HFFc6 (cell line): ENCODE measurements around the gene CUX1. TPM values are rescaled to one million over a fixed set of nuclear protein-coding genes. Genes with fewer than 3 reads are reported as not detected.

ENCODE experiments used
- DNase-seq: peaks from one replicate; pipeline ENCODE4 v3.0.0-alpha.2; 2018
- H3K27ac Mint-ChIP-seq: 2 replicates; pipeline ENCODE4 v1.8.0; 2020; ENCODE audit warnings: mild to moderate bottlenecking, mixed read lengths
- H3K27me3 Mint-ChIP-seq: 2 replicates; pipeline ENCODE4 v1.8.0; 2021; ENCODE audit warnings: mild to moderate bottlenecking, moderate library complexity, mixed read lengths; ENCODE audit not compliant: insufficient read depth
- H3K36me3 Mint-ChIP-seq: 2 replicates; pipeline ENCODE4 v1.8.0; 2021; ENCODE audit warnings: low read depth, mixed read lengths
- H3K4me1 Mint-ChIP-seq: 2 replicates; pipeline ENCODE4 v1.8.0; 2020; ENCODE audit warnings: low read depth, mixed read lengths
- H3K4me3 Mint-ChIP-seq: 2 replicates; pipeline ENCODE4 v1.8.0; 2020; ENCODE audit warnings: mild to moderate bottlenecking, moderate library complexity, mixed read lengths
- H3K9me3 Mint-ChIP-seq: 2 replicates; pipeline ENCODE4 v1.8.0; 2020; ENCODE audit warnings: mild to moderate bottlenecking, mixed read lengths
- total RNA-seq, 6 experiments: library from RNA; stranded (reverse); fragmentation: NEBNext Ultra II Directional; extraction: Animal tissue kit (Norgen Biotek cat#: 25700); gene quantifications; 2 replicates in 1 of 6; 3 replicates in 5 of 6; pipeline ENCODE4 v1.2.3, GENCODE V29; 2021
- TF ChIP-seq, protein P1 (sequence below): fragments of 200-600 bp; sonication (generic); IDR thresholded peaks from 2 replicates; pipeline ENCODE4 v1.5.0; 2021; ENCODE audit warnings: antibody characterized with exemption, mild to moderate bottlenecking

Gene CUX1
- total RNA-seq, 6 experiments from 2014 or later: 46.9 to 64.2 (median 51.6) TPM

- Mint-ChIP-seq H3K9me3 (no peaks in the 10 kb centered on the region), H3K4me1 (no peaks in the 10 kb centered on the region), H3K27ac (no peak overlapping the region), H3K27me3 (no peaks in the 10 kb centered on the region; the same call in 1 of the 2 replicates), H3K4me3 (no peak overlapping the region), H3K36me3 (peaks cover 10% of the 10 kb centered on the region)
- DNase-seq: no peak
- TF ChIP-seq, protein P1, sequence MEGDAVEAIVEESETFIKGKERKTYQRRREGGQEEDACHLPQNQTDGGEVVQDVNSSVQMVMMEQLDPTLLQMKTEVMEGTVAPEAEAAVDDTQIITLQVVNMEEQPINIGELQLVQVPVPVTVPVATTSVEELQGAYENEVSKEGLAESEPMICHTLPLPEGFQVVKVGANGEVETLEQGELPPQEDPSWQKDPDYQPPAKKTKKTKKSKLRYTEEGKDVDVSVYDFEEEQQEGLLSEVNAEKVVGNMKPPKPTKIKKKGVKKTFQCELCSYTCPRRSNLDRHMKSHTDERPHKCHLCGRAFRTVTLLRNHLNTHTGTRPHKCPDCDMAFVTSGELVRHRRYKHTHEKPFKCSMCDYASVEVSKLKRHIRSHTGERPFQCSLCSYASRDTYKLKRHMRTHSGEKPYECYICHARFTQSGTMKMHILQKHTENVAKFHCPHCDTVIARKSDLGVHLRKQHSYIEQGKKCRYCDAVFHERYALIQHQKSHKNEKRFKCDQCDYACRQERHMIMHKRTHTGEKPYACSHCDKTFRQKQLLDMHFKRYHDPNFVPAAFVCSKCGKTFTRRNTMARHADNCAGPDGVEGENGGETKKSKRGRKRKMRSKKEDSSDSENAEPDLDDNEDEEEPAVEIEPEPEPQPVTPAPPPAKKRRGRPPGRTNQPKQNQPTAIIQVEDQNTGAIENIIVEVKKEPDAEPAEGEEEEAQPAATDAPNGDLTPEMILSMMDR: no peak
Observed at GRCh38 chr7:102165136-102165535, 347.7 kb downstream of the CUX1 start.

GRCh38 chr7:102167254-102167653, 349.8 kb downstream of the CUX1 start:
- TF ChIP-seq, protein P1: no peak
- H3K36me3 Mint-ChIP-seq: peaks cover 5% of the 10 kb centered on the region; the same call in 1 of the 2 replicates
- no peaks in the 10 kb centered on the region for H3K4me1 Mint-ChIP-seq
- DNase-seq: no peak
- H3K4me3 Mint-ChIP-seq: no peak overlapping the region
- H3K9me3 Mint-ChIP-seq: no peaks in the 10 kb centered on the region
- H3K27ac Mint-ChIP-seq: no peak overlapping the region
- H3K27me3 Mint-ChIP-seq: no peaks in the 10 kb centered on the region; the same call in 1 of the 2 replicates

GRCh38 chr7:102169651-102170392, 352.4 kb downstream of the CUX1 start:
- TF ChIP-seq, protein P1: no peak

GRCh38 chr7:102170393-102170970, 353.1 kb downstream of the CUX1 start:
- Mint-ChIP-seq H3K9me3 (no peaks in the 10 kb centered on the region), H3K27me3 (no peaks in the 10 kb centered on the region; the same call in none of the 2 replicates), H3K4me3 (no peak overlapping the region), H3K27ac (no peak overlapping the region), H3K36me3 (peaks cover 9% of the 10 kb centered on the region), H3K4me1 (no peaks in the 10 kb centered on the region)
- no peak for DNase-seq
- TF ChIP-seq, protein P1: no peak

More at GRCh38 chr7:102169651-102170392, 352.4 kb downstream of the CUX1 start:
- no peak for DNase-seq
- H3K4me3 Mint-ChIP-seq: no peak overlapping the region
- H3K27me3 Mint-ChIP-seq: no peaks in the 10 kb centered on the region; the same call in none of the 2 replicates
- no peaks in the 10 kb centered on the region for H3K4me1 Mint-ChIP-seq
- no peak overlapping the region for H3K27ac Mint-ChIP-seq
- H3K36me3 Mint-ChIP-seq: peaks cover 9% of the 10 kb centered on the region
- no peaks in the 10 kb centered on the region for H3K9me3 Mint-ChIP-seq

- H3K36me3 Mint-ChIP-seq: peaks cover 5% of the 10 kb centered on the region; the same call in 1 of the 2 replicates
- no peak for DNase-seq
- TF ChIP-seq, protein P1: no peak
- no peak overlapping the region for H3K4me3 Mint-ChIP-seq
- no peaks in the 10 kb centered on the region for H3K4me1 Mint-ChIP-seq
- no peak overlapping the region for H3K27ac Mint-ChIP-seq
- H3K27me3 Mint-ChIP-seq: no peaks in the 10 kb centered on the region; the same call in none of the 2 replicates
- H3K9me3 Mint-ChIP-seq: no peaks in the 10 kb centered on the region
Observed at GRCh38 chr7:102173669-102174068, 356.2 kb downstream of the CUX1 start.
